OCI-LY7 (cell line): ENCODE data around the gene PEDS1. TPM values are rescaled to one million over a fixed set of nuclear protein-coding genes. Genes with fewer than 3 reads are reported as not detected.

ENCODE experiments used
- BruUV-seq: library from RNA; stranded (reverse); fragments of 400-500 nt; replicated peaks from 2 replicates; lab custom pipeline; 2021; lab: Mats Ljungman, UMichigan
- CTCF ChIA-PET: fragments of 300-600 bp; sonication (Branson Sonifier 250); formaldehyde crosslinking; loops from one replicate; lab custom pipeline; 2022; ENCODE audit warnings: antibody characterized with exemption; ENCODE audit not compliant: unreplicated experiment; lab: Charles Lee
- POLR2A ChIA-PET: fragments of 300-600 bp; sonication (Branson Sonifier 250); formaldehyde crosslinking; loops from one replicate; lab custom pipeline; 2022; ENCODE audit warnings: antibody characterized with exemption; lab: Charles Lee
- DNase-seq: peaks from one replicate; pipeline ENCODE4 v3.0.0-alpha.2; 2015; ENCODE audit warnings: low spot score
- H2AFZ ChIP-seq: fragments of 200-600 bp; sonication (generic), shearing (Covaris generic); 2 replicates; pipeline ENCODE4 v1.6.1; 2014; ENCODE audit warnings: mild to moderate bottlenecking, antibody characterized with exemption, low read length, moderate library complexity
- H3K27ac ChIP-seq: fragments of 200-600 bp; sonication (generic); 2 replicates; pipeline ENCODE4 v1.5.1; 2014; ENCODE audit warnings: mixed run types, low read depth, mild to moderate bottlenecking, moderate library complexity, low read length, inconsistent platforms; ENCODE audit not compliant: poor library complexity, severe bottlenecking
- H3K36me3 ChIP-seq: fragments of 200-600 bp; sonication (generic); 2 replicates; pipeline ENCODE4 v1.6.1; 2014; ENCODE audit warnings: mild to moderate bottlenecking, antibody characterized with exemption, low read length, moderate library complexity, mixed read lengths; ENCODE audit not compliant: insufficient read depth
- H3K4me1 ChIP-seq: fragments of 200-600 bp; sonication (generic); 2 replicates; pipeline ENCODE4 v1.5.1; 2014; ENCODE audit warnings: mild to moderate bottlenecking, low read length; ENCODE audit not compliant: insufficient read depth, poor library complexity, severe bottlenecking
- H3K4me2 ChIP-seq: fragments of 200-600 bp; sonication (generic); 2 replicates; pipeline ENCODE4 v1.6.1; 2014; ENCODE audit warnings: mild to moderate bottlenecking, low read length
- H3K4me3 ChIP-seq: fragments of 200-600 bp; sonication (generic); 2 replicates; pipeline ENCODE4 v1.5.1; 2014; ENCODE audit warnings: mild to moderate bottlenecking, low read depth, low read length; ENCODE audit not compliant: poor library complexity, severe bottlenecking
- H3K79me2 ChIP-seq: fragments of 200-600 bp; sonication (generic); 2 replicates; pipeline ENCODE4 v1.6.1; 2016; ENCODE audit warnings: low read depth, mild to moderate bottlenecking, low read length, moderate library complexity, mixed read lengths; ENCODE audit not compliant: insufficient read depth
- H3K9me2 ChIP-seq: fragments of 200-600 bp; sonication (generic); 2 replicates; pipeline ENCODE4 v1.6.1; 2016; ENCODE audit warnings: mild to moderate bottlenecking, low read length, mixed read lengths; ENCODE audit not compliant: insufficient read depth
- H3K9me3 ChIP-seq: fragments of 200-600 bp; sonication (generic); 2 replicates; pipeline ENCODE4 v1.6.1; 2014; ENCODE audit warnings: mild to moderate bottlenecking, mixed run types, low read length, mixed read lengths
- H4K20me1 ChIP-seq: fragments of 200-600 bp; sonication (generic); 2 replicates; pipeline ENCODE4 v1.6.1; 2014; ENCODE audit warnings: mild to moderate bottlenecking, antibody characterized with exemption, low read length, moderate library complexity, mixed read lengths; ENCODE audit not compliant: insufficient read depth
- EZH2phosphoT487 ChIP-seq: fragments of 200-600 bp; sonication (generic); IDR thresholded peaks from 2 replicates; pipeline ENCODE4 v1.6.1; 2018; ENCODE audit warnings: low read depth, borderline replicate concordance, mild to moderate bottlenecking, mixed run types, antibody characterized with exemption, low read length, moderate library complexity, mixed read lengths
- intact Hi-C: fragments of 100-400 bp; cut with micrococcal nuclease; formaldehyde crosslinking; loops from one replicate; pipeline ENCODE4 v1.10.0; 2022; ENCODE audit not compliant: unreplicated experiment
- total RNA-seq, 2 experiments: library from RNA; depleted of rRNA in 1 of 2; stranded (reverse); fragments of >200 nt in 1 of 2; shearing (Covaris generic) in 1 of 2; gene quantifications; 2 replicates each; pipeline ENCODE4 v1.2.3, GENCODE V29; 2014 to 2022
- TF ChIP-seq, protein P1 (sequence below): fragments of 200-600 bp; sonication (generic); conservative IDR thresholded peaks from 2 replicates; pipeline ENCODE4 v1.5.1; 2014; ENCODE audit warnings: mild to moderate bottlenecking, antibody characterized with exemption, low read length, moderate library complexity, mixed read lengths

PEDS1 gene
- total RNA-seq, 2 experiments from 2014 or later, result 22.0 to 25.9 TPM

DNA sequence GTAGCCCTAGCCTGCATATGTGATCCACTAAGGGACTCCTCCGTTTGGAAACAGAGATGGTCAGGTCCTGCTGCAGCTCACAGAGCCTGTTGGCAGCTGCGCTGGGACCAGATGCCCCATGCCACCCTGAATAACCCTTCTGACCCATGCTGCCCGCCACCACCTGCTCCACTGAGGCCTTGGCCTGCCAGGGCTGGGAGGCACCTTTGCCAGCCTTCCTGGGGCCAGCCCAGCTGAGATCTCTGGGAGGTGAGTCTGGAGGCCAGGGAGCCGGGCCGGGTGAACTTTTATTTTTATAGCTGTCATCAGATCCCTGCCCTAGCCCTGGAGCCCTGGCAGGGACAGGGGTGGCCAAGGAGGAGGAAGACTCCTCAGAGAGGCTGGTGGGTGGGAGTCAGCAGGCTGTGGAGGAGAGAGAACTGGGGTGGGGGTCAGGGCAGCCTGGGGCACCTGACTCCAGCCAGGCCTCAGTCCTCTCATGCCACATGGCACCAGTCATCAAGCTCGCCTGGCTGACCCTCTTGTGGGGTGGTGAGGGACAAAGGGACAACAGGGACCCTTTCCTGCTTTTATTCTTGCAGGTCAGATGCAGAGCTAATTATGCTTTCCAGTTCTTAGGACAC lies 47.1 kb upstream of the PEDS1 start:
- POLR2A ChIA-PET, result interaction anchor here (0.6 kb wide), 1 partner anchor 1149 kb away, joined by 3 read pairs; no protein-coding TSS in a partner anchor

DNA sequence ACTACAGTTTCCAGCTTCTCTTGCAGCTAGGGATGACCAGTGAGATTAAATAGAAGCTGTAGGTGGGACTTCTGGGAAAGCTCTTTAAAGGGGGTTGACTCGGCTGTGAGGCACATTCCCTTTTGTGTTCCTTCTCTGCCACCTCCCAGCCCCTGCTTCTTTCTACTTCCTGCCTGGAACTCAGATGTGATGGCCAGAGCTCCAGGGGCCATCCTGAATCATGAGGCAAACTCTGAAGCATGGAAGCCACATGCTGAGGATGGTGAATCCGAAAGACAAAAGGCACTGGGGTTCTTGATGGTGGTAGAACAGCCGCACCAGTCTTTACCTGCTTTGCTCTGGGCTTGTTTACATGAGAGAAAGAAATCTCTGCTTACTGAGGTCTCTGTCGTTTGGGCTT lies 46.2 kb upstream of the PEDS1 start:
- no peak for TF ChIP-seq EZH2phosphoT487
- TF ChIP-seq, protein P1, sequence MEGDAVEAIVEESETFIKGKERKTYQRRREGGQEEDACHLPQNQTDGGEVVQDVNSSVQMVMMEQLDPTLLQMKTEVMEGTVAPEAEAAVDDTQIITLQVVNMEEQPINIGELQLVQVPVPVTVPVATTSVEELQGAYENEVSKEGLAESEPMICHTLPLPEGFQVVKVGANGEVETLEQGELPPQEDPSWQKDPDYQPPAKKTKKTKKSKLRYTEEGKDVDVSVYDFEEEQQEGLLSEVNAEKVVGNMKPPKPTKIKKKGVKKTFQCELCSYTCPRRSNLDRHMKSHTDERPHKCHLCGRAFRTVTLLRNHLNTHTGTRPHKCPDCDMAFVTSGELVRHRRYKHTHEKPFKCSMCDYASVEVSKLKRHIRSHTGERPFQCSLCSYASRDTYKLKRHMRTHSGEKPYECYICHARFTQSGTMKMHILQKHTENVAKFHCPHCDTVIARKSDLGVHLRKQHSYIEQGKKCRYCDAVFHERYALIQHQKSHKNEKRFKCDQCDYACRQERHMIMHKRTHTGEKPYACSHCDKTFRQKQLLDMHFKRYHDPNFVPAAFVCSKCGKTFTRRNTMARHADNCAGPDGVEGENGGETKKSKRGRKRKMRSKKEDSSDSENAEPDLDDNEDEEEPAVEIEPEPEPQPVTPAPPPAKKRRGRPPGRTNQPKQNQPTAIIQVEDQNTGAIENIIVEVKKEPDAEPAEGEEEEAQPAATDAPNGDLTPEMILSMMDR, result no peak
- Histone ChIP-seq H3K79me2 (no peaks in the 10 kb centered on the region), H2AFZ (no peak overlapping the region), H4K20me1 (no peaks in the 10 kb centered on the region), H3K36me3 (no peaks in the 10 kb centered on the region), H3K4me2 (no peak overlapping the region), H3K9me3 (peaks cover 9% of the 10 kb centered on the region; the same call in 1 of the 2 replicates), H3K9me2 (no peaks in the 10 kb centered on the region), H3K4me3 (no peak overlapping the region), H3K27ac (no peak overlapping the region), H3K4me1 (peaks cover 5% of the 10 kb centered on the region)
- POLR2A ChIA-PET, result interaction anchor here (0.9 kb wide), 1 partner anchor 77 kb away, joined by 3 read pairs; no protein-coding TSS in a partner anchor
- DNase-seq, result no peak
- intact Hi-C loops, result no loop called here
- BruUV-seq, result no TSS peak
- CTCF ChIA-PET, result no interaction called here

More for the DNA sequence above, 47.1 kb upstream of the PEDS1 start:
- Histone ChIP-seq H3K36me3 (no peaks in the 10 kb centered on the region), H3K4me2 (no peak overlapping the region), H3K4me1 (peaks cover 5% of the 10 kb centered on the region), H3K79me2 (no peaks in the 10 kb centered on the region), H3K27ac (no peak overlapping the region), H4K20me1 (no peaks in the 10 kb centered on the region), H3K9me2 (no peaks in the 10 kb centered on the region), H3K4me3 (no peak overlapping the region), H3K9me3 (peaks cover 9% of the 10 kb centered on the region; the same call in 1 of the 2 replicates), H2AFZ (no peak overlapping the region)
- TF ChIP-seq, protein P1, result no peak
- no peak for TF ChIP-seq EZH2phosphoT487
- intact Hi-C loops, result no loop called here
- no TSS peak for BruUV-seq
- CTCF ChIA-PET, result interaction anchor here (0.6 kb wide), 1 partner anchor 55 kb away, joined by 3 read pairs; no protein-coding TSS in a partner anchor
- DNase-seq, result no peak

DNA sequence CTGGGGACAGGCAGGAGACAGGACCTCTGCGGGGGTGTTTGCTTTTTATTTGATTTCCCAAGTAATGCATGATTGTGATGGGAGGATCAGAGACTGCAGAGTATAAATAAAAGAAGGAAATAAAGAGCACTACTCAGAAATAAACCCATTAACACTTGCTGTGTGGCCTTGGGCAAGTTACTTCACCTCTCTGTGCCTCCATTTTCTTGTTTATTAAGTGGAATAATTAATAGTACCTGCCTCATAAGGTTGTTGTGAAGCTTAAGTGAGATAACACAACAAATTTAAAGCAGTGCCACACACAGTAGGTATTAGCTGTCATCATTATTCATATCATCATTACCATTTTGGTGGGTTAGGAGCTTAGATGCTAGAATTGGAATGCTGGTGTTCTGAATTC lies 45.2 kb upstream of the PEDS1 start:
- Histone ChIP-seq H3K4me1 (peaks cover 6% of the 10 kb centered on the region), H3K79me2 (peaks cover under 1% of the 10 kb centered on the region; the same call in 1 of the 2 replicates), H3K36me3 (no peaks in the 10 kb centered on the region), H3K27ac (no peak overlapping the region), H3K9me2 (no peaks in the 10 kb centered on the region), H4K20me1 (no peaks in the 10 kb centered on the region), H3K9me3 (0 out of 2 replicates have a peak, but pooled peaks cover 4% of the 10 kb centered on the region), H3K4me3 (no peak overlapping the region), H3K4me2 (no peak overlapping the region), H2AFZ (no peak overlapping the region)
- ChIA-PET CTCF (no interaction called here), POLR2A (interaction anchor here (0.6 to 0.9 kb wide), 2 partner anchors 78 to 310 kb away, joined by 3 read pairs; no protein-coding TSS in a partner anchor)
- no peak for DNase-seq
- no TSS peak for BruUV-seq
- TF ChIP-seq EZH2phosphoT487, result no peak
- intact Hi-C loops, result no loop called here
